ENCODE results near the gene TBC1D22A. TPM values are rescaled to one million over a fixed set of nuclear protein-coding genes. Genes with fewer than 3 reads are reported as not detected.

Gene TBC1D22A
- total RNA-seq, 6 experiments from 2014 or later = 20.4 to 24.1 (median 22.2) TPM

DNA sequence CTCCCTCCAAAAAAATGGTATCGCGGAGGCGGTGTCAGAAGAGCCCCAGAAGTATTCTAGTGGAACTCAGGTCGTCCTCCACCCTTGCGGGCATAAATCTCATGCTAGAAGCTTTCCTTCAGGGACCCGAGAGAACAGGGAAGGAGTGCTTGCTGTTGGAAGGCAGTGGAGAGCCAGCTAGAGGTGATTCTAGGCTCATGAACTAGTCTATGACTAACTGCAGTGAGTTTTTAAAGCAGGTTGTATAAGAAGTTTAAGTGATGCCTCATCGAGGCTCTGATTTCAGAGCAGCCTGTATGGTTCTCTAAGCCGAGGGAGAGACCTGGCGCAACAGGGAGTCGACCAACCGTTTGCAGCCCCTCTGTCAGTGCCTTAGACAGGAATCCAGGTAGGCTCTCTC, 85.7 kb downstream of the TBC1D22A start:
- no peaks in the 10 kb centered on the region for H3K9me3 Mint-ChIP-seq
- TF ChIP-seq, protein P1, sequence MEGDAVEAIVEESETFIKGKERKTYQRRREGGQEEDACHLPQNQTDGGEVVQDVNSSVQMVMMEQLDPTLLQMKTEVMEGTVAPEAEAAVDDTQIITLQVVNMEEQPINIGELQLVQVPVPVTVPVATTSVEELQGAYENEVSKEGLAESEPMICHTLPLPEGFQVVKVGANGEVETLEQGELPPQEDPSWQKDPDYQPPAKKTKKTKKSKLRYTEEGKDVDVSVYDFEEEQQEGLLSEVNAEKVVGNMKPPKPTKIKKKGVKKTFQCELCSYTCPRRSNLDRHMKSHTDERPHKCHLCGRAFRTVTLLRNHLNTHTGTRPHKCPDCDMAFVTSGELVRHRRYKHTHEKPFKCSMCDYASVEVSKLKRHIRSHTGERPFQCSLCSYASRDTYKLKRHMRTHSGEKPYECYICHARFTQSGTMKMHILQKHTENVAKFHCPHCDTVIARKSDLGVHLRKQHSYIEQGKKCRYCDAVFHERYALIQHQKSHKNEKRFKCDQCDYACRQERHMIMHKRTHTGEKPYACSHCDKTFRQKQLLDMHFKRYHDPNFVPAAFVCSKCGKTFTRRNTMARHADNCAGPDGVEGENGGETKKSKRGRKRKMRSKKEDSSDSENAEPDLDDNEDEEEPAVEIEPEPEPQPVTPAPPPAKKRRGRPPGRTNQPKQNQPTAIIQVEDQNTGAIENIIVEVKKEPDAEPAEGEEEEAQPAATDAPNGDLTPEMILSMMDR (IDR thresholded peaks at IDR 0.05) = no peak
- H3K27me3 Mint-ChIP-seq (ENCODE audit: insufficient read depth) = no peaks in the 10 kb centered on the region; the same call in none of the 2 replicates
- H3K27ac Mint-ChIP-seq = peak overlapping the region; percentile 55; the same call in 1 of the 2 replicates
- H3K4me1 Mint-ChIP-seq (ENCODE audit: low read depth) = peaks cover 53% of the 10 kb centered on the region
- peaks cover 9% of the 10 kb centered on the region; the same call in 1 of the 2 replicates for H3K36me3 Mint-ChIP-seq (ENCODE audit: low read depth)
- DNase-seq = peak; percentile 33
- H3K4me3 Mint-ChIP-seq = no peak overlapping the region

DNA sequence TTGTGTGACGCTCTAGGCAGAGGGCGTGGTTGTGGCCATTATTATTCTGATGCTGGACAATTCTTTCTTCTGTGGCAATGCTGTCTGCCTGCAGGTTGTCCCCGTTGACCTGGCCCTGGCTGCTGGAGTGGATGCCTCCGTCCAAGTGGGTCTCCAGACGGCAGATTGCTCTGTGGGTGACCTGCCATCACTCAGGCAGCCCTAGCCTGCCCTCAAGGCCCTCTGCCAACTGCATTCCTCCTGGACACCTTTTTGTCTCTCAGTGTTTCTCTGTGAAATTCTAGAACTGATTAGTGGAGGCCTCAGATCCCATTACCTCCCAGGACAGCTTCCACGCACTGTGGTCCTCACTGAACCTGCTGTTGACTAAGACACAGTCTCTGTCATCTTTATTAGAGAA, 86.7 kb downstream of the TBC1D22A start:
- H3K9me3 Mint-ChIP-seq = no peaks in the 10 kb centered on the region
- DNase-seq = no peak
- H3K27ac Mint-ChIP-seq = no peak overlapping the region
- no peaks in the 10 kb centered on the region for H3K27me3 Mint-ChIP-seq (ENCODE audit: insufficient read depth)
- no peak overlapping the region for H3K4me3 Mint-ChIP-seq
- peaks cover 9% of the 10 kb centered on the region; the same call in 1 of the 2 replicates for H3K36me3 Mint-ChIP-seq (ENCODE audit: low read depth)
- TF ChIP-seq, protein P1 (IDR thresholded peaks at IDR 0.05) = no peak
- peaks cover 46% of the 10 kb centered on the region for H3K4me1 Mint-ChIP-seq (ENCODE audit: low read depth)

DNA sequence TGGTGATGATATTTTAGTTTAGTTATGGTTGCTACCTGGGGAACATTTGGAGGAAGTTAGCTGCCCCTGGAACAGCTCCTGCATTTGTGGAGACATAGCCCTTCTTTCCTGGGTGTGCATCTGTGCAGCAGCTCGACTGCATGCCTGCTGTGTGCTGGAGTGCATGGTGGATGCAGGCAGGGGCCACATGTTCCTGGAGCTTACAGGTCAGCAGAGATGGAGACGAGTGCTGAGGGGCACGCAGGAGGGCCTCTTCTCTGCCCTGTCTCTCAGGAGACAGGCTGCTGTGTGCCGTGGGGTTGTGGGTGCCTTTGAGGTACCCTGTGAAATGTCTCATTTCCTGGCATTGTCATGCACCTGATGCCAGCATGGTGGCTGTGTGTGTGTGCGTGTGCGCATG, 87.5 kb downstream of the TBC1D22A start:
- TF ChIP-seq, protein P1 (IDR thresholded peaks at IDR 0.05) = no peak
- DNase-seq = no peak
- Mint-ChIP-seq H3K27me3 (ENCODE audit: insufficient read depth) (no peaks in the 10 kb centered on the region), H3K4me1 (ENCODE audit: low read depth) (peaks cover 44% of the 10 kb centered on the region), H3K9me3 (no peaks in the 10 kb centered on the region), H3K27ac (no peak overlapping the region), H3K4me3 (no peak overlapping the region), H3K36me3 (ENCODE audit: low read depth) (peaks cover 9% of the 10 kb centered on the region; the same call in 1 of the 2 replicates)

DNA sequence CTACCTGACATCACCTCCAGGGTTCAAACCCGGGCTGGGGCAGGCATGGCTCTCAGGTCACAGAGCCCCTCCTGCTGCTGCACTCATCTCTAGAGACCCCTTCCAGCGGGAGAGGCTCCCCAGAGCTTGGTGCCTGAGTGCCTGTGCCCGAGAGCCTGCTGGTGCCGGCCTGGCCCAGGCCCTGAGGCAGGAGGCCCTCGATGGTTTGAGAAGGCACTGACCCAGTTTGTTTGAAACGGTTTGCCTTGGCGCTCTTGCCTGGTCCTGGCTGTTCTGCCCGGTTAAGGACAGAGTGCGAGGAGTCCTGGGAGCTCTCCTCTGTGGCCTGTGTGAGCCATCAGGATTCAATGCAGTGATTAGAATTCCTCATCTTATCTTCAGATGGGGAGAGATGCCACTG, 88.9 kb downstream of the TBC1D22A start:
- TF ChIP-seq, protein P1 (IDR thresholded peaks at IDR 0.05) = no peak
- no peak for DNase-seq
- Mint-ChIP-seq H3K4me1 (ENCODE audit: low read depth) (peaks cover 31% of the 10 kb centered on the region), H3K27ac (no peak overlapping the region), H3K9me3 (no peaks in the 10 kb centered on the region), H3K36me3 (ENCODE audit: low read depth) (peaks cover 7% of the 10 kb centered on the region; the same call in 1 of the 2 replicates), H3K27me3 (ENCODE audit: insufficient read depth) (no peaks in the 10 kb centered on the region), H3K4me3 (no peak overlapping the region)

DNA sequence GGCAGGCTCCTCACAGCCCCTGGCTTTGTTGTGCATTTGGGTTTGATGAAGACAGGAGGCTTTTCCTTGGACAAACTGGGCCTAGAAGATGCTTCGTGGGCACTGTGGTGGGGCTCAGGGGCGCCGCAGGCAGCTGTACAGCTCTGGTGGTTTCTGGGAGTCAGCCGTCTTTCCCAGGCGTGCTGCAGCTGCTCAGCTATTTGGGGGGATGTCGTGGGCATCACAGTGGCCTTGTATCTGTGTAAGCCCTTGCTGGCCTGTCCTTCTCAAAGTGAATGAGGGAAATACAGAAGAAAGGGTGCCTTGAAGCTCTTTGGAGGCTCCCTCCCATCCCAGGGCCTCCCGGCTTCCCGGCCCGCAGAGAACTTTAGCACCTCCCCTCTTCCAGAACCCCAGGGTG, 89.5 kb downstream of the TBC1D22A start:
- Mint-ChIP-seq H3K27me3 (ENCODE audit: insufficient read depth) (no peaks in the 10 kb centered on the region), H3K4me1 (ENCODE audit: low read depth) (peaks cover 25% of the 10 kb centered on the region), H3K9me3 (no peaks in the 10 kb centered on the region), H3K36me3 (ENCODE audit: low read depth) (peaks cover 6% of the 10 kb centered on the region; the same call in 1 of the 2 replicates), H3K4me3 (no peak overlapping the region), H3K27ac (no peak overlapping the region)
- DNase-seq = no peak
- TF ChIP-seq, protein P1 (IDR thresholded peaks at IDR 0.05) = no peak

DNA sequence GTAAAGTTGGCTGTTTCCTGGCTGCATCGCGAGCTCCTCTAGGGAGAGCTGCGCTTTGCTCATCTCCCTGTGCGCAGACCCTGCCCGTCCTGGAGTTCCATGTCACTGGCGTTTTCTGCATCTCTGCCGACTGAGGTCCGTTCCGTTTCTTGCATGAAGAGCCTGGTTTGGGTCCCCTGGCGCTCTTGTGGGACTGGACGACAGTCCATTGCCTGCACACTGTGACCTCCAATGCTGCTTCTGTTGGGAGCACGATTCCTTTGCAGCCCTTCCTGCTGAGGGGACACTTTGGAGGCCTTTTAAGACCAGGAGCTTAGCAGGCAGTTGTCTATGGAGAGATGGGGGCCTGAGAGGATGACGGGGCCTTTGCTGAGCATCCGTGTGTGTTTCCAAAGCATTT, 90.3 kb downstream of the TBC1D22A start:
- Mint-ChIP-seq H3K27me3 (ENCODE audit: insufficient read depth) (no peaks in the 10 kb centered on the region), H3K4me1 (ENCODE audit: low read depth) (peaks cover 23% of the 10 kb centered on the region), H3K4me3 (no peak overlapping the region), H3K9me3 (no peaks in the 10 kb centered on the region), H3K36me3 (ENCODE audit: low read depth) (peaks cover 6% of the 10 kb centered on the region; the same call in 1 of the 2 replicates), H3K27ac (no peak overlapping the region)
- TF ChIP-seq, protein P1 (IDR thresholded peaks at IDR 0.05) = no peak
- DNase-seq = no peak

Measured in HFFc6 (cell line).